HG03060 (cell line): ENCODE measurements around the gene METTL6.
"Not testable (repeated sequence)": the region's sequence is repeated elsewhere in the genome, so short reads cannot be mapped to it uniquely, and the experiment has no call there.

Experiments
- ATAC-seq: cut with Tn5 transposase; IDR thresholded peaks from one replicate; pipeline ENCODE4 v1.9.1; 2021; ENCODE audit warnings: low read depth, moderate number of reproducible peaks; ENCODE audit not compliant: unreplicated experiment

METTL6 gene

GRCh38 chr3:15377961-15378791 is 49.2 kb downstream of the METTL6 start:
- peak; percentile 93 for ATAC-seq

- no peak for ATAC-seq
These were observed 51.8 kb downstream of the METTL6 start for GRCh38 chr3:15375461-15376000.

- ATAC-seq, result no peak
These were observed 54.4 kb downstream of the METTL6 start for GRCh38 chr3:15372918-15373317.

- no peak for ATAC-seq
These were observed 58.7 kb downstream of the METTL6 start for GRCh38 chr3:15368561-15369135.

- no peak for ATAC-seq
These were observed 60.3 kb downstream of the METTL6 start for GRCh38 chr3:15367059-15367458.

DNA sequence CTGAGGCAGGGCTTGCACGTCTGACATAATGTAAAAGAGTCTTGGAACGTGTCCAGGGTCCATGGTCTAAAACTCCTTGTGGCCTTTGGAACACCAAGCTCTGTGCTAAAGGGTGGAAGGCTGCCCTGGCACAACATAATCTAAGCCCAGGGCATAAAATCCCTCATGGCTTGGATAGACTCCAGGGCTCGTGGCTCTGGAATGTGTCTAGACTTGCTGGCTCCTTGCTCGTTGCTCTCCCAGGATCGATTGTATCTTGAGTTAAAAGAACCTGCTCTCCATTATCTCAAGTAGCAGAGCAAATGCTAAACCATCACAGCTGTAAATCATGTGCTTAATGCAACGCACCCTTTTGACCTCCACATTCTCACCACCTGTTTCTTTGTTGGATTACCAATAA is 63.3 kb downstream of the METTL6 start:
- ATAC-seq, result not testable (repeated sequence)

GRCh38 chr3:15361494-15362214 is 65.7 kb downstream of the METTL6 start:
- peak; percentile 71 for ATAC-seq

- ATAC-seq, result no peak
These were observed 66.4 kb downstream of the METTL6 start for GRCh38 chr3:15360788-15361493.
